ENCODE data around the gene NIPAL4.

The NIPAL4 gene

DNA sequence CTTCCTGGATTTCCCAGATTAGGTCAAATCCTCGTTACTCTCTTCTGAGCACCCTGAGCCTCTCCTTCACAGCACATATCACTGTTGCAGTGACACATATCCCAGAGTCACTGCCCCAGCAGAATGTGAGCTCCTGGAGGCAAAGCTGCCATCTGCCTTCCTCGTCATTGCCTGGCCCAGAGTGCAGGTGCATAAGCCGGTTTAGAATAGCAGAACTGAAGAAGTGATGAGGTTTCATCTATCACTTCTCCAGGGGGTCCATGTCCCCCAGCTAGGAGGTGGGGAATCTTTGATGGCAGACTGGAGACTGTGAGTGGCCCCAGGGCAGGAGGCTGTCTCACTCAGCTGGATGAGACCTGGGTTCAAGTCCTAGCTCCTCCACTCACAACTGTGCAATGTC lies 25.8 kb downstream of the NIPAL4 start:
- no peak for DNase-seq

- no peak for DNase-seq
These were observed 26.2 kb downstream of the NIPAL4 start for GRCh38 chr5:157486221-157486681.

GRCh38 chr5:157486861-157487260 lies 26.8 kb downstream of the NIPAL4 start:
- DNase-seq = no peak

DNA sequence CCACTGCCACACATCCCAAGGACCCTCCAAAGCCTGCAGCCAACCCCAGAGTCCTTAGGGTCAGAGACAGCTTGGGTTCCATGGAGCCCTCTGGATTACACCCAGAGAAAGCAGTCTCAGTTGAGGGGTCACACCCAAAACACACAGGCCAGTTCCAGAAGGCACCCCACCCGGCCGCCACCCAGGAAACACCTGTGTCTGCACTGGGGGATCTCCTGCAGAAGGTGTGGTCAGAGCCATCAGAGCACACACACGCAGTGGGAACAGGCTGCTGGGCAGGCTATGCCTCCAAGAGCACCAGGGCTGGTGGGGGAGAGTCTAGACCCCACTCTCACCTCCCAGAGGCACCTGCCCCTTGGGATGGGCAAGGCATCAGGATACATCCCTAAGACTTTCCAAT lies 27.3 kb downstream of the NIPAL4 start:
- no peak for DNase-seq

DNA sequence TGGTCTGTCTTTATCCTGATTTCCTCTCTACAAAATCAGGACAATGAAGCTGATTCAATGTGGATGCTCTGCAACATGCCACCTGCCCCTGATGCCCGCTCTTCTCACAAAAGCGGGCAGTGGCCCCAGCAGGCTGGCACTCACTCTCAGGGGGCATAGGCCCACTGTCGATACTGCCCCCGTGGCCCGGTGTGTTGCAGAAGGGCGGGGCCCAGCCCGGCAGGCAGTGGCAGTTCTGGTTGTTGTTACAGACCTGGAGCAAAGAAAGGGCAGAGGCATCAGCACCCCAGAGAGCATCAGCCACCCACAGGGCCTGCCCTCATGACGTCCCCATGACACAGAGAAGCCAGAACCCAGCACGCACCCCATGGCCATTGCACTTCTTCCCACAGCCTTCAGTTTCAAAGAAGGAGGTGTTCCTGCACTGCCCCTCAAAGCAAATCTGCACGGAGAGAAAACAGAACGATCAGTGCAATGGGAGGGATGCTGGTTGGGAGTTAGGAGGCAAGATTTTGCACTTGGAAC lies 31.5 kb downstream of the NIPAL4 start:
- no peak for DNase-seq

- no peak for DNase-seq
These were observed 32.9 kb downstream of the NIPAL4 start for GRCh38 chr5:157492886-157493285.

- DNase-seq = no peak
These were observed 34.3 kb downstream of the NIPAL4 start for GRCh38 chr5:157494178-157494832.

DNA sequence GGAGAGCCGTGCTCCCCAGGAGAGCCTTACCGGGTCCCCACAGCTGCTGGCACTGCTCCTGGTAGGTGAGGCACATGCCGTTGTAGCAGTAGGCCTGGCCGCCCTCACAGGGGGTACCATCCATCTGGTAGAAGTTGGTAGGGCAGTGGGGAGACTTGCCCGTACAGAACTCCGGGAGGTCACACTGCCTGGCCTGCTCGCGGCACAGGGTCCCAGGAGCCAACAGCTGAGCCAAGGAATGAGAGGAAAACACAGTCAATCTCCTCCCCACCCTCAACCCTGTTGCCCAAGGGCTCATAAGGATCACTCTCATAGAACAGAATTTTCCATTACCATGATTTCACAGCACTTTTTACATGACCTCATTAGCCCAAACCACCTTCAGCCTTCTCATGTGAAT lies 36.9 kb downstream of the NIPAL4 start:
- no peak for DNase-seq

DNA sequence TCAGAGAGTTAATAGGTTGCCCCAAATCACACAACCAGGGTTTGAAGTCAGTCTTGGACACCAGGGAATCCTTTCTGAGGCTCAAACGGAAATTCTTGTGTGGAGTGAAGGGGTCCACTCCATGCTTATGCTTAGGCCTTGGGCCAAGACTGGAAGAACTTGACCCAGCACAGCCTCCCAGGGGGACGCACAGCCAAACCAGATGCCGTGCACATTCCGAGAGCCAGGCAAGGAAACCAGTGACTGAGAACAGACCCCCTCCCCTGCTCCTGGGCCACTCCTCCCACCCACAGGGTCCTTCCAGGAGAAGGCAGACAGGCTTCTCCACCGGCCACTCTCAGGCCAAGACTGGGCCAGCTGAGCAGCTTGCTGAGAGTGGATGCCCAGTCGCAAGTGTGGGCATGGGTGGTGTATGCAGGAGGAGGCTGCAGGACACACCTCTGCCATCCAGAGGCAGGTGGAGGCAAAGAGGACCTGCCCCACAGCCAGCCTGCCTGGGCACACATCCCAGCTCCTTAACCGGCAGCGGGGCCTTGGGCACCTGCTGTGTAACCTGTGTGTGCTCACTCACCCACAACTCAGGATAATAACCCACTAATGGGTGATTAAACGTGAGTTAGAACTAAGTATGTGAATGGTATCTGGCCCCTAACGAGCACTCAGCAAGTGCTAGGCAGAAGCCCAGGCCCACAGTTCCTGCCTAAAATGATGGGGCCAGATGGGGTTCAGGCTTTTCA lies 38.0 kb downstream of the NIPAL4 start:
- no peak for DNase-seq

DNA sequence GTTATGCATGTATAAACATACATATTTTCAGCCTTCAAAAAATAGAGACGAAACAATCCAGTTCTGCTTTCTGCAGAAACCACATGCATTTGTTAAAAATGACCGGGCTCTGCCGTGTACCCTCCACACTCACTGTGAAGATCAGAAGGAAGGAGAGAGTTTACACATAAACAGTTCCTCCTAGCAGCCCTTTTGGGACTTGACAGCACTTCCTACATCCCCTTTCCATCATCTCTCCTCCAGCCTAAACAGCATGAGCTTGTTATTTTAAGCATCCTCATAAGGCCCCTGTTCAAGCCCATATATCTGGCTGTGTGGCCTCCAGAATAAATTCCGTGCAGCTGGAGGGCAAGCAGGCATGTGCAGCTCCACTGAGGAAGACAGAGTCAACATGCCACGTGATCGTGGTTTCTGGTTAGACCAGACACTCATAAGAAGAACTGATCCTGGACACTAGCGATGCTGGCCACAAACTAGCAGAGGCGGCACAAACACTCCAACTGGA lies 42.2 kb downstream of the NIPAL4 start:
- no peak for DNase-seq

DNA sequence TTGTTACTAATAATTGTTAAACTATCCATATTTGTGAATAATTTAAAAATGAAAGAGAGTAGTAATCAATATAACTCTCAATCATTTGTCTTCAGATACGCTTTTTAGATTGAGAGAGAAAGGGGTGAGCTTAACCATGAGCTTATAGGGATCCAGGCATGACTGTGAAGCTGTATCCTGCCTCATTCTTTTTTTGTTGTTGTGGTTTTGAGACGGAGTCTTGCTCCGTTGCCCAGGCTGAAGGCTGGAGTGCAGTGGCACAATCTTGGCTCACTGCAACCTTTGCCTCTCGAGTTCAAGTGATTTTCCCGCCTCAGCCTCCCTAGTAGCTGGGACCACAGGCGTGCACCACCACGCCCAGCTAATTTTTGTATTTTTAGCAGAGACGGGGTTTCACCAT lies 44.0 kb downstream of the NIPAL4 start:
- no peak for DNase-seq

DNA sequence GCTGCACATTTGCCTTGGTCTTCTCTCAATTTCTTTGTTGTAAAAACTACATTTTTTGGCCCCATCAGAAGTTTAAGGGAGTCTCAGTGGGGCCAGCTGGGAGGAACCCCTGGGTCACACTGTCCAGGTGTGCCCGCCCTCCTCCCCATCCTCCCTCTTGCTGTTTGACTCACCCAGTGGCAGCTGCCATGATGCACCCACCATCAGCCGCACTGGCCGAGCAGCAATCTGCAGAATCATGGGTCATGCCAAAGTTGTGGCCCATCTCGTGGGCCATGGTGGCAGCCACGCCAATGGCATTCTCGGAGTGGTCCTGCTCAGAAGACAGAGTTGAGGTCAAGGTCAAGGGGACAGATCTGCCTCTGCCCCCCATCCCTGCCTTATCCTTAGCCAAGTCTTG lies 45.5 kb downstream of the NIPAL4 start:
- DNase-seq = no peak

DNA sequence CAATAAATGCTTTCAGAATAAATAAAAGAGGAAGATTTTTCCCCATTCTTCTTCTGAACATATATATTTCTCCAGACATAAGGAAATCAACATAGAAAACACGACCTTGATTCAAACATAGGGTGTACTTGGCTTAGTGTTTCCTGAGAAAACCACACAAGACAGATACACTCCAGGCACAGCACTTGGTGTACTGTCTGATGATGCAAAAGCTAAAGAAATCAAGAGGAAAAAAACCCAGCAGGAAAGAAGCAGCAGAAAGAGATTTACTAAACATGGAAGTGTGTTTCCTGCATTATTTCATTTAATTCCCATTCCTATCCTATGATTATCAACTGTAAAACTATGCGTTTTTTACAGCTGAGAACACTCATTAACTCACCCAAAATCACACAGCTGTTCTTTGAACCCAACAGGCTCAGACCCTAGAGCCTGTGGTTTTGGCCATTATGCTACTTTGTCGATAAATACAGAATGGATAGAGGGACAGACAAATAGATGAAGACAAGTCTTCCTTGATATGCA lies 46.1 kb downstream of the NIPAL4 start:
- no peak for DNase-seq

DNA sequence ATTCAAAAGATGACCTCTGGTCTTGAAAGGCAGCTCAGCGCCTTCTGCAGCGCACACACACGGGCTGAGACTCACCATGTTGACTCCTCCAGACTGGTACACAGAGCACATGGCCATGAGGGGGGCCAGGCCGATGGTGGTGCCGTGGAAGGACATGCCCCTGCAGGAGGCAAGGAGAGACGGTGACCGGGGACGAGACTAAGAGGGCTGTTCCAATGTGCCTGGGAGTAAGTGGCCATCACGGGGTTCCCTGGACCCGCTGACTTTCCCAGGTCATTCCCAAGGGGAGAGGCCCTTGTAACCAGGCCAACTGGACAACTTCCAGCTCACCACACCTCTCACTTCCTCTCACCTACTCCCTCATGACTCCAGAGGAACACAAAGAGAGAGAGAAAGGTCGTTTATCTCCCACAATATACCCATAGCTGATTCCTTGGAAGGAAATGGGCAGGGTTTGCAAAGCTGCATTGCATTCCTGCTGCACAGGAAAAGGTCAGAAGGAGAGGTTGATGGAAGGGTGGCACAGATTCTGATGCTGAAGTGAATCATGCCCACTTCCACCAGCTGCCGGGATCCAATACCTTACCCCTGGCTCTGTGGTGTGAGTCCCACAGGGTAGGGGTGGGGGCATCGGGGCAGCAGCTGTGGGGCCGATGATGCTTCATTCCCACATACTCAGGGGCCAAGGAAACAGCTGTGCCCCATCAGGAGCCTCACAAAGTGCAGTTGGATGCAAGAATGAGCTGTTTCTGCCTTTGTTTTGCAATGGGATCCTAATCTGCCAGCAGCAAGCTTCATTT lies 47.2 kb downstream of the NIPAL4 start:
- no peak for DNase-seq

DNA sequence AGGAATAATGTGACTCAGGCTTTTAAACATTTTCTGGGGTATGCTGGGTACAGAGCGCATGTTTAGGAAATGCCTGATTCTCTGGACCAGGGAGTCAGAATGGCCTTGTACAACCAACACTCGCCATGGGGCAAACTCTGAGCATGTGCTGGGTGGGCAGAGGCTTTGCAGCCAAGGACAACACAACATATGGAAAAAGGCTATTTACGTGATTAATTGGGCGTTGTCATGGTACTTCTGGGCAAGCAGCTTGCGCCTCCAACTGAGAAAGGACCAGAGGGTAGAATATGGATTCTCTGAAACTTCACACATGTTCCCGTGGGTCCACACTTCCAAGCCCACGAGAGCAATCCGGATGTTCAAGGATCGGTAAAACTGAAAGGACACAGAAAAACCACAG lies 49.1 kb downstream of the NIPAL4 start:
- no peak for DNase-seq

DNA sequence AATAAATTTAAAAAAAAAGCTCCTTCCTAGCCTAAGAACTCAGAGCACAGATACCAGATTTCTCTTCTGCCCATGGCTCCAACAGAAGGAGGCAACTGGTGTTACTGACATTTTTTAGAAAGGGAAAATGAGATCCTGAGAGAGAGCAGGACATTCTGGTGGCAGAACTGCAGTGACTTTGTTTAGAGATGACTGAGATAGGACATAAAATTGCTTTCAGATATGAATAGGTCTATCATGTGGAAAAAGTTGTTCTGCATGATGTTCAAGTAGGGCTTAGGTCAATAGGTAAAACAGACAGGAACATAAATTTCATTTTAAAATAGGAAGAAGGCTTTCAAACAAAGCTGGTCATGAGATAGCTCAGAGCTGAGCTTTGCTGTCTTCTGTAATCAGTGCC lies 49.6 kb downstream of the NIPAL4 start:
- no peak for DNase-seq

DNA sequence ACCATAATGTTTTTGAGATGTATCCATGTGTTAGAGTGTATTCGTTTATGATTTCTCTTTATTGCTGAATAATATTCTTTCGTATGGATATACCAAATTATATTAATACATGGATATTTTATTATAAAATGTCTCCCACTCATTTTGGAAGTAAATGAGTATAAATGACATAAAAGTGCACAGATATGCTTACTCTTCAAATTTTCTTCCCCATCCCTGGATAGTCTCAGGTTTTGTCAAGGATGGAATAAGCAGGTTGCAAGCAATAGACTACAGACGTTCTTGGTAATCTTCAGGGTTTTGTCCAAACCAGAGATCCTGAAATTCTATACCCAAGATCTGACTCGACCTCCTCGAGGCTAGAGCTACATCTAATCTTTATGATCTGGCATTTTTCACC lies 50.7 kb downstream of the NIPAL4 start:
- no peak for DNase-seq

- DNase-seq = no peak
These were observed 51.9 kb downstream of the NIPAL4 start for GRCh38 chr5:157511651-157512644.

DNA sequence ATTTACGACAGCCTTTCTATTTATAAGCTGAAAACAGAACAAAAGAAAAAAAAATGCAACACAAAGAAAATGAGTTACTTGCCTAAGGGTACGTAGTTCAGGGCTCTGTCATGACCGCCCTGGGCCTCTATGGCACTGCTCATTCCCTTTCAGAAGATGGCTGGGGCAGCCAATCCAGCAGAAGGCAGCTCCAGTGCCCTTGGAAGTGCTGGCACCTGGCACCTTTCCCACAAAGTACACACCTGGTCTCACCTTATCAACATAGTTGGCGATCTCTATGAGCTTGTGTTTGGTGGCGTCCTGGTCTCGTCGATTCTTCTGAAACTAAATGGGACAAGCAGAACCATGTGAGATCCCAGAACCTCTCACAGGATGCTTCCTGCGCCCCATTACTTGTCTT lies 53.2 kb downstream of the NIPAL4 start:
- no peak for DNase-seq

GRCh38 chr5:157514974-157515373 lies 55.0 kb downstream of the NIPAL4 start:
- no peak for DNase-seq

GRCh38 chr5:157516006-157516405 lies 56.0 kb downstream of the NIPAL4 start:
- peak; percentile 54 for DNase-seq
